Panc1 (cell line): ENCODE results near the gene CTSD.

Source experiments
- CTCF ChIP-seq: fragments of 450-650 bp; IDR thresholded peaks from 2 replicates; pipeline ENCODE4 v1.5.1; 2017; ENCODE audit warnings: mild to moderate bottlenecking
- REST ChIP-seq, 2 experiments: IDR thresholded peaks; 2 replicates each; pipeline ENCODE4 v1.6.1; 2011 to 2012; ENCODE audit warnings: low read depth in 2 of 2, control low read depth in 1 of 2, low read length in 1 of 2, mild to moderate bottlenecking in 1 of 2, moderate library complexity in 1 of 2; ENCODE audit not compliant: insufficient read depth in 1 of 2

- no peak for TF ChIP-seq CTCF
- no peak for TF ChIP-seq REST (IDR thresholded peaks at IDR 0.05; ENCODE audit: insufficient read depth in 1 of 2, low read depth in 2 of 2, low read length in 1 of 2)
These were observed 29.4 kb upstream of the CTSD start for GRCh38 chr11:1793081-1793480.
